GM19035 (cell line): ENCODE data around the gene RGS19.
"Not testable (repeated sequence)": the region's sequence is repeated elsewhere in the genome, so short reads cannot be mapped to it uniquely, and the experiment has no call there.

Experiments used
- ATAC-seq: cut with Tn5 transposase; IDR thresholded peaks from one replicate; pipeline ENCODE4 v1.9.1; 2021; ENCODE audit not compliant: unreplicated experiment

Gene RGS19, protein sequence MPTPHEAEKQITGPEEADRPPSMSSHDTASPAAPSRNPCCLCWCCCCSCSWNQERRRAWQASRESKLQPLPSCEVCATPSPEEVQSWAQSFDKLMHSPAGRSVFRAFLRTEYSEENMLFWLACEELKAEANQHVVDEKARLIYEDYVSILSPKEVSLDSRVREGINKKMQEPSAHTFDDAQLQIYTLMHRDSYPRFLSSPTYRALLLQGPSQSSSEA

DNA sequence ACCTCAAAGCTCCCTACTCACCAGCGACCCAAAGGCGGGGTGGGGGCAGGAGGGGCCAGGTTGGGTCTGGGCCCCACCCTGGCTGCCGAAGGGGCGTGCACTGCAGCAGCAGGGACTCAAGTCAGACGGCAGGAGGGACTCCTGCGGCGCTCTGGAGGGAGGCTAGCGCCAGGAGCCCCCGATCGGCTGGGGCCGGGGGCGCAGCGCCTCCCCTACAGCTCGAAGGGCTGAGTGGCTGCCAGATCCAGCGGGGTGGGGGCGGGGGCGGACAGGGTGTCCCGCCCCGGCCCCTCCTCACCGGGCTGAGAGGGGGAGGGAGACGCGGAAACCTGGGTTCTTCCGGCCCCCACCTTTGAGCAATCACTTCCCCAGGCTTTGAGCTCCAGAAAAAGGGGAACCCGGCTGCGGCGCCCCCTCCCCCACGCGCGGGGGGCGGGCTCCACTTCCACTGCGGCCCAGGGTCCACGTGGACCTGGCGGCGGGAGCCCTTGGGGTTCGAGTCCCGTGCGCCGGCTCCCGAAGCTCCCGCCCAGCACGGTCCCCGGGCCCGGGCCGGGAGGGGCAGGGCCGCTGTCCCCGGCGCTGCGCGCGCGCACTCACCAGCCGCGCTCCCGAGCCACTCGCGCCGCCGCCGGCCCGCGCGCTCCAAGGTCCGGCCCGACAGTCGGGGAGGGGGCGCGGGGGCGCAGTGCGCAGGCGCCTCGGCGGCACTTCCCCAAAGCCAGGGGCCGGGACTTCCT is at the start of gene RGS19:
Gene RGS19 (minus strand): TSS at position 246 of the 740 bp plus-strand sequence. CDS start 2,632 bp downstream, outside the sequence.
- no peak for ATAC-seq

DNA sequence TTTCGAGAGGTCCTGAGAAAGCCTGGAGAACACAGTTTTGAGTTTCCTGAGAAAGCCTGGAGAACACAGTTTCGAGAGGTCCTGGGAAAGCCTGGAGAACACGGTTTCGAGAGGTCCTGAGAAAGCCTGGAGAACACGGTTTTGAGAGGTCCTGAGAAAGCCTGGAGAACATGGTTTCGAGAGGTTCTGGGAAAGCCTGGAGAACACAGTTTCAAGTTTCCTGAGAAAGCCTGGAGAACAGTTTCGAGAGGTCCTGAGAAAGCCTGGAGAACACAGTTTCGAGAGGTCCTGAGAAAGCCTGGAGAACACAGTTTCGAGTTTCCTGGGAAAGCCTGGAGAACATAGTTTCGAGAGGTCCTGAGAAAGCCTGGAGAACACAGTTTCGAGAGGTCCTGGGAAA is 44.2 kb upstream of the RGS19 start:
- ATAC-seq = not testable (repeated sequence)

DNA sequence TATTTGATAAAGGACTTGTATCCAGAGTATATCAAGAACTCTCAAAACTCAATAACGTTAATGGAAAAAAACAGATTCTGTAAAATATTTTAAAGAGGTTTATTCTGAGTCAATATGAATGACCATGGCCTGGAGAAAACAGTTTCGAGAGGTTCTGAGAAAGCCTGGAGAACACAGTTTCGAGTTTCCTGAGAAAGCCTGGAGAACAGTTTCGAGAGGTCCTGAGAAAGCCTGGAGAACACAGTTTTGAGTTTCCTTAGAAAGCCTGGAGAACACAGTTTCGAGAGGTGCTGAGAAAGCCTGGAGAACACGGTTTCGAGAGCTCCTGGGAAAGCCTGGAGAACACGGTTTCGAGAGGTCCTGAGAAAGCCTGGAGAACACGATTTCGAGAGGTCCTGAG is 43.6 kb upstream of the RGS19 start:
- ATAC-seq = not testable (repeated sequence)

DNA sequence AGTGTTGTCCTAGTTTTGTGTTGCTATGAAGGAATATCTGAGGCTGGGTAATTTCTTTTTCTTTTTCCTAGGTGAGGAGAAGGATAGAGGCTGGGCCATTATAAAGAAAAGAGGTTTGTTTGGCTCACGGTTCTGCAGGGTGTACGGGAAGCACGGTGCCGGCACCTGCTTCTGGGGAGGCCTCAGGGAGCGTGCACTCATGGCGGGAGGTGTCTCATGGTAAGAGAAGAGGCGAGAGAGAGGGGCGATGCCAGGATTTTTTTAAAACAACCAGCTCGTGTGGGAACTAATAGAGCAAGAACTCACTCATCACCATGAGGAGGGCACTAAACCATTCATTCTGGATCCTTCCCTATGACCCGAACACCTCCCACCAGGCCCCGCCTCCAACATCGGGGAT is 42.3 kb upstream of the RGS19 start:
- ATAC-seq = no peak

DNA sequence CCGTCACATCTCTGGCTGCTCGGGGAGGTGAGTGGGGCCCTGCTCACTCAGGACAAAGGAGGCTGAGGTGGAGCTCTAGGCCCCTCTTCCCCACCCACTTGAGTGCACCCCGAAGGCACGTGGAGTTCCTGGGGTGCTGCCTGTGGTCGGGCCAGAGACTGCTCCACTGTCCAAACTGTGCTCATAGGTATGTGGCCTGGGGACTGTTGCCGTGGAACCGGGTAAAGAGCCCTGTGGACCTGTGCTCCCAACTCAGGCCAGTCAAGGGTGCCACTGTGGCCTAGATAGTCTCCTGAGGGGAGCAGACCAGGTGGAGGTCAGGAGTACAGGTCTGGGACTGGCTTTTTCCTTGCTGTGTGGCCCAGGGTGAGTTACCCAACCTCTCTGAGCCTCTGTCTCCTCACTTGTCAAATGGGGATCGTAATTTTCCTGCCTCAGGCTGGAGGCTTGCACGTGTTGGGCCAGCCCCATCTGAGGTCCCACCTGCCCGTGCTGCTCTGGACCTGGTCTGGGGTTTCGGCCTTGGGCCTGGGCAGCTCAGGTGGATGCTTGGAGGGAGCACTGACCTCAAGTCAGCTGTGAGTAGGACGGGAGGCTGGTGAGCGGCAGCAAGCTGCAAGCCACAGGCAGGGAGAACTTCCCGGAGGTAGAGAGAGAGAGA is 40.5 kb upstream of the RGS19 start:
- ATAC-seq = no peak

DNA sequence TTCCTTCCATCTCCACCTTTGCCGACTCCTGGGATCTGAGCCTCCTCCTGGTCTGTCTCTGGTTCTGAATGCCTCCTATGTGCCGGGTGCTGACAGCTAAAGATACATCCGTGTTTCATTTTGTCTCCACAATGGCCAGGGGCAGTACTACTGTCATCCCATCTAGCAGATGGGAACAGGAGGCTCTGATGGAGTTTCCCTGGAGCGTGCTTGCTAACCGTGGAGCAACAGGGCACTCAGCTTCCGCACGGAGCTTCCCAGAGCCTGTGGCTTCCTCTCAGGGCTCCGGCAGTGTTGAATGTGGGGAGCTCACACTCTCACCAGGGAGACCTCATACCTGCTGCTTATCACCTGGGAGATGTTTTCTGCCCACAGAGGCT is 40.0 kb upstream of the RGS19 start:
- no peak for ATAC-seq

DNA sequence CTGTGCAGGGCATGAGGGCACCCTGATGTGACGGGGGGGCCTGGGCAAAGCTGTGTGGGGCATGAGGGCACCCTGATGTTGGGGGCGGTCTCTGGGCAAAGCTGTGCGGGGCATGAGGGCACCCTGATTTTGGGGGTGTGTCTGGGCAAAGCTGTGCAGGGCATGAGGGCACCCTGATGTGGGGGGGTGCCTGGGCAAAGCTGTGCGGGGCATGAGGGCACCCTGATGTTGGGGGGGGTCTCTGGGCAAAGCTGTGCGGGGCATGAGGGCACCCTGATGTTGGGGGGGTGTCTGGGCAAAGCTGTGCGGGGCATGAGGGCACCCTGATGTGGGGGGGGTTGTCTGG is 38.1 kb upstream of the RGS19 start:
- not testable (repeated sequence) for ATAC-seq

DNA sequence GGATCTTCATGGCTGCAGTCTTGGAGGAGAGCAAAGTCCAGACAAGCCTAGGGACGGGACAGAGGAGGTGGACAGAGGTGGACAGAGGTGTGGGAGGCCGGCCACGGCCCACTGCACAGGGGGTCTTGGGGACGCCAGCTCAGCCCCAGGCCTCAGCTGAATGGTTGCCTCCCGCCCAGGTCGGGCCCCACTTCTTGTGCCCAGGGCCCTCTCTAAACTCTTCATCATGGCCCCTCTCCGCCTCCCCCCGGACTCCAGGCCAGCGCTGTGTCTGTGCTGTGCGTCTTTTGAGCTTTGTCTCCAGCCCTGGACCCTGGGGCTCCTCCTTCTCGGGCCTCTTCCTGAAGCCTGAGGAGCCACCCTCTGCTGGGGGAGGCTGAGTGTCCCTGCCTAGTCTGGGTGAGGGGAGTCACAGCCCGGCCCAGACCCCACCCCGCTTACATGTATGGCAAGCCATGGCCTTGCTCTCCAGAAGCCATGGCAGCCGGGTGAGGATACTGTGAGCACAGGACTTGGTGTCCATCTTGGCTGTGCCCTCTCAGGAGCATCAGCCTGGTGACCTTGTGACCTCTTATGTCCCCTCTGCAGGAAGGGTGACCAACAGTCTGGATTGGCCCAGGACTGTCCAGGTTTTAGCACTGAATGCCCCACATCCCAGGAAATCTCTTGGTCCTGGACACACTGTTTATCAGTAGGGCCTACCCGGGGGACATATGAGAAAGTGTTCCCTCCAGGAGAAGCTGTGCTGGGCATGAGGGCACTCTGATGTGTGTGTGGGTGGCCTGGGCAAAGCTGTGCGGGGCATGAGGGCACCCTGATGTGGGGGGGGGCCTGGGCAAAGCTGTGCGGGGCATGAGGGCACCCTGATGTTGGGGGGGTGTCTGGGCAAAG is 37.5 kb upstream of the RGS19 start:
- no peak for ATAC-seq

DNA sequence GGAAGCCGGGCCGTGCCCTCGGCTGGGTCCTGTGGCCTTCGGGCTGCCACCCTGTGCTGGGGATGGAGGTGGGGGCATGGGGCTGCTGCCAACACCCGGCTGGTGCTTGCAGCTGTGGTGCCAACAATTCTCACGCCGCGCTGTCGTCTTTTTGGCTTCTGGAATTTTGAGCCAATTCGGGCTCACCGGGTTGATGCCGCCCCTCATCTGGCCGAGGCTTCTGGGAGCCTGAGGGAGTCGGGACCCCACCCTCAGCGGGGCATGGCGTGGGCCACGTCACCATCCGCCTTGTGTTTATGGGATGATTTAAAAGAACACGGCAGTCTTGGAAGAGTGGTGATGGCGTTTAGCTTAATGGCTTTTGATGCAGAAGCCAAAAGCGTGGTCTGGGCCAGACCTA is 36.7 kb upstream of the RGS19 start:
- no peak for ATAC-seq

DNA sequence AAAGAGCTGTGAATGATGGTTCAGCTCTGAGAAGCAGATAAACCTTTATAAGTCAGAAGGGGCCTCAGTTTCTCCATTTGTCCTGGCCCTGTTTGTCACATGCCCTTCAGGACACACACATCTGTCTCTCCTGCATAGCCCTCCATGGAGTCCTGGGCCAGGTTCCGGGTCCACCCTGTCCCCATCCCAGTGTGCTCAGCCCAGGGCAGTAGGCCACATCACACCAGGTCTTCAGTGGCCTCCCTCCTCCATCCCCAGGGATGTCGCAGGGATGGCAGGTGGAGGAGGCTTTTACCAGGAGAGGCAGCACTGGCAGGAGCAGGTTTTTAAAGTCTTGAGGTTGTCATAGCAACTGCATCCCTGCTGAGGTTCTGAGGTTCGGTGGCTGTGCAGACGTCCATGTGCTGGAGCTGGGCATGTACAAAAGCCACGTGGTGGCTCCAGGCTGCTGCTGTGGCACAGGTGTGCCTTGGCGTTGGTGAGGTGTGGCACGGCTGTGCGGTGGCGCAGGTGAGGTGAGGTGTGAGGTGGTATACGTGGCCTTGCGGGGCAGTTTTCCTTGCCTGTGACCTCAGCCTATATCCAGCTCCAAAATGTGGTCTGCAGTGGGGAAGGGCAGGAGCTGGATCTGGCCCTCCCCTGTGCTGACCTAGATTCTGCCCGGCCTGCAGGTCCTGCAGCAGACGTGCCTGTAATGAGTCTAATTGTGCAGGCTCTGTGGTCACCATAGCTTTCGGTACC is 36.0 kb upstream of the RGS19 start:
- no peak for ATAC-seq

DNA sequence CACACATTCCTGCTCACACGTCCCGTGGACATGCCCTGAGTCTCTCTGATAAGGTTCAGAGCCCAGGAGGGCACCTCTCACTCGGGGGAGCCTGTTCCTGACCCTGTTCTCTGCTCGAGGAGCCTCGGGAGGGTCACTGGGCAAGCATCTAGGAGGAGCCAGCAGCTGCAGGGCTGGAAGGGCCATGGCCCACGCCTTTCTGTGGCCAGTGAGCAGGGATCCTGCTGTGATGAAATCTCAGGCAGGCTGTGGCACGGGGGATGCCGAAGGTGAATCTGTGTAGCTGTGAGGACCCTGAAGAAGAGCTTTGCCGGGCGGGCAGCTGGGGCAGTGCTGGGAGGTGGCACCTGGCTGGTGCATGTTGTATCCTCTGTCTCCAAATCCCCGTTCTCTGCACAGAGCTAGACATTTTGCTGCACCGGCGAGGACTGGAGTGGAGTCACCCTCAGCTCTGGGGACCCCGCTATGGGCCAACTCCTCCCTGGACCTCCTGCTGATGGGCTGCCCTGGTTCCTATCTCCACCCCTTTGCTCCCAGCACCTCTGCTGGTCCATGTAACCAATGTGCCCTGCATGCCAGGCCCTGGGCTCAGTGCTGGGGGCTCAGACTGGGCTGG is 35.1 kb upstream of the RGS19 start:
- ATAC-seq = no peak

DNA sequence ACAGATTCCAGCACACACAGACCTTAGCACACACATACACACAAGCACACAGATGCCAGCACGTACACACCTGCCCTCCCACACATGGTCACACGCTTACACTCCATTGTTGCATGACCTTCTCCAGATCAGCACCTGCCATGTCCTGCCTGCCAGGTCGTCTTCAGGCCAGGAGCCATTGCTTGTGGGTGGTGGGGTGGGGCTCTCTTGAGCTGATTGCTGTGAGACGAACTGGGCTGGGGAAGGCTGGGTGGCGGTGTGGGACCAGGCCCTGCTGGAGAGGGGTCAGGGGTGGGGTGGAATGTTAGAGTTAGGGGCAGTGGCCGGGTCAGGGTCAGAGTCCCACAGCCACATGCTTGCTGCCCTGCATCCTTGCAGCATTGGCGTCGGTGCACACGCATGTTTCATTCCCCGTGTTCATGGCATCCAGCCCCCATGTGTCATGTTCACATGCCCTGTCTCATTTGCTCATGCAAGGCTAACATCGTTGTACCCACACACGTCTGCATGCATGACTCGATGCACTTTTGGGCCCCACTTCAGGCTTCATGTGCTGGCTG is 34.6 kb upstream of the RGS19 start:
- ATAC-seq = no peak

DNA sequence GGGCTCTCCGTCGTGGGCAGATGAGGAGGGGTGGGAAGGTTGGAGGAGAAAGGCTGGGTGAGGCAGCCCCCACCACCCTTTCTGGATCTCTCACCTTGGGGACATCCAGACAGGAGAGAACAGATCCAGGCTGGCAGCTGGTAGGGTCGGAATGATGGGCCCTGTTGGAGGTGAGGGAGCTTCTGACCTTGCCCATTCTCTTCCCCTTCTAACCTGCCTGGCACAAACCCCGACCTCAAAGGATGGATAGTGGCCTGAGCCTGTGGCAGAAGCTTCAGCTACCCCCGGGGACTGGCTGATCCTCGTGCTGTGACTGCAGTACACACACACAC is 34.1 kb upstream of the RGS19 start:
- ATAC-seq = no peak

DNA sequence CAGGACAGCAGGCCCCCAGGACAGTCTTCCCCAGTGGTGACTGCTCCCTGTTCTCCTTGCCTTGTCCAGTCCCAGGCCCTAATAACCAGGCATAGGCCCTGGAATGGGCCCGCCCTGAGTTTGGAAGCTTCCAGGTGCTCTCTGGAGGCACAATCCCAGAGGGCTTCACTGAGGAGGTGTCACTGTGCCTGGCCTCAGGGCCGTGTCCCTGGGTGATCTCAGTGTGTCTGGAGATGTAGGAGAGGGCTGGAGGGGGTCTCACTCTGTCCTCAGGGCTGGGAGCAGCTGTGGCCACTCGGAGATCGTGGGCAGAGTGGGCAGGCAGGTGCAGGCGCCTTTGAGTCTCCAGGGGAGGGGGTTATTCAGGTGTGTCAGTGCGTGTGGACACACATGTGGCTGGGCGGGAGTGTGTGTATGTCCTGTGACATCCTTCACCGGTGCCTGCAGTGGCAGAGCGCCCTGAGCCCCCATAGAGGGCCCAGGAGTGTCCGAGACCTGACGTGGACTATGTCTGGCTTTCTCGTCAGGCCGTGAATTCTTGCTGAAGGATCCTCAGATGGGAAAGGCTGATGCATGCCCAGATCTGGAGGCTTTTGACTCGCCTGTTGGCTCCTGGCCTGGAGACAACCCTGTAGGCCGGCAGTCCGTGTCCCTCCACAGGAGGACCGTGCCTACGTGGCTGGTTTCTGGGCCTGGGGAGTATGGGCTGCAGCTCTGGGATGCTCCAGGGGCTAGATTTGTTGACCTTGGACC is 33.5 kb upstream of the RGS19 start:
- ATAC-seq = no peak

DNA sequence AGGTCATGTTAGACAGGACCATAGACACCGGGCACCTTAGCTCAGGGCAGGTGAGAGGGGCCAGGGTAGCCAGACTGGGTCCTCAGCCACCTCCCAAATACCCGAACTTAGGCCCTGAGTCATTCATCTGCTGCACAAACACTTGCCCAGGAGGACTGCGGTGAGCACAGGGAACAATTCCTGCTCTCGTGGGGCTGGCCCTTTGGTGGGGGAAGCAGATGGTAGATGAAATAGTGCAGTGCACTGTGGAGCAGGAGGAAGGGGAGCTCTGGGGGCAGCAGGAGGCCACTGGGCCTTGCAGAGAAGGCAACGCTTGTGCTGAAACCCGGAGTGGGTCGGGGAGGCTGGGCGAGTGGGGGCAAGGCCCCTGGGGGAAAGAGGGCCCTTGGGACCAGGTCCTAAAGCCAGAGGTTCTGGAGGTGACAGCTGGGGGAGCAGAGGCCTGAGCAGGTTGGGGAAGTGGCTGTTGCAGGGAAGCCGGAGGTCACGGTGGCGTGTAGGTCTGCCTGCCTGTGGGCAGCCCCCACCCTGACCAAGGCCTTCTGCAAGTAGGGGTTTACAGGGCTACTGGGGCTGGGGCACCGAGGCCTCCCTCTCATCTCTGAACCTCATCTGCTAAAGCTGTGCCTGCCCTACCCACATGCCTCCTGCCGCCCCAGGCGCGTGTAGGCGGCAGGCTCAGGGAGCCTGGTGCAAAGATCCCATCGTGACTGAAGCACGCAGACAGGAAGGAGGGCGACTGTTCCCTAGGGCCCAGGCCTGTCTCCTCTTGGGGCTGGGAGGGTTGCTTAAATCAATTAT is 32.7 kb upstream of the RGS19 start:
- no peak for ATAC-seq

DNA sequence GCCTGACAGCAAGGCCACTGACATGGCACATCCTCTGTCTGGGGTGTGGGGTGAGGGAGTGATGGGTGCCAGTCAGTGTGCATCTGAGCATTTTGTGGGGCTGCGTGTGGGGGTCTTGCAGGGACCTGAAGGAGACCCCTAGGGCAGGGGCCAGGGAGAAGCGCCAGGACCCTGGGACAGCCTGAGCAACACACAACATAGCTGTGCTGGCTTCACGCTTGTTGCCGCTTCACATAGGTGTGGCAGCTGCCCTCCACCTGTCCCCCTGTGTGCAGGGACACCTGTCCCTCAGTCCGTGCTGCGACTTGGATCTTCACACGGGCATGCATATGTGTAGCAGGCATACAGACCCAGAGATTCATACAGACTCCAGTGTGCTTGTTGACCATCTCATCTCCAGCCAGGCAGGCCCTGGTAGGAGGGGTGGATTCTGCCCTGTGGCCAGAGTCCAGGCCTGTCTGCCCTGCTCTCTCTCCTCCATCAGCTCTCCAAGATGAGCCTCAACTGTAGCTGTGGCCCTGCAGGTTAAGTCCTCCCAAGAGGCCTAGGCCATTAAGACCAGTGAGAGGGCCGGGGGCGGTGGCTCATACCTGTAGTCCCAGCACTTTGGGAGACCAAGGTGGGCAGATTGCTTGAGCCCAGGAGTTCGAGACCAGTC is 31.2 kb upstream of the RGS19 start:
- ATAC-seq = no peak

DNA sequence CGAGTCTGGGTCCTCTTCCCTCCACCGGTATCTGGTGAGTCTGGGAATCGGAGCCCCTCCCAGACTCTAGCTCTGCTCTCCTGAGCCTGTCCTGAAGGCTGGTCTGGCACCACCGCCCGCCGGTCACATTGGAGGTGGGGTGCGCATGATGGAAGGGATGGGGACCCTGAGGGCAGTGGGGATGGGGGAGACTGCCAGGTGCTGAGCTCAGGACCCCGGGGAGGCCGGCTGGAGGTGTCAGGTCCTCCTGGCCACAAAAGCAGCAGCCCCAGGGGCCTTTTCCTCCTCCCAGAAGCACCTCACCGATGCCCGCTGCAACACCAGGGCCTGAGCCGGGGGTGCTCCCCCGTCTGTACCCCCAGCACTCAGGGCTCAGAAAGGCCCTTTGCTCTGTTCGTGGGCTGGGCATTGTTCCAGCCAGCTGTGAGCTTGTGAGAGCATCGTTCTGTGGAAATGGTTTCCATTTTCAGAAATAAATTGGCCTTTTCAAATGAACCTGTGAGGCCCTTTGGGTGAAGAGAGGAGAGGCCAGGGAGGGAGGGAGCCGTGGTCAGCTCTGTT is 30.6 kb upstream of the RGS19 start:
- ATAC-seq = no peak
